Activated effector memory CD4-positive, alpha-beta T cell treated with anti-CD3 and anti-CD28 coated beads, Interleukin-2, amount 50 U/mL, for 16 hours (primary cell): ENCODE results near the gene LACTB.

Experiments used
- DNase-seq: peaks from one replicate; pipeline ENCODE4 v3.0.0-alpha.2; 2020

Gene LACTB, protein sequence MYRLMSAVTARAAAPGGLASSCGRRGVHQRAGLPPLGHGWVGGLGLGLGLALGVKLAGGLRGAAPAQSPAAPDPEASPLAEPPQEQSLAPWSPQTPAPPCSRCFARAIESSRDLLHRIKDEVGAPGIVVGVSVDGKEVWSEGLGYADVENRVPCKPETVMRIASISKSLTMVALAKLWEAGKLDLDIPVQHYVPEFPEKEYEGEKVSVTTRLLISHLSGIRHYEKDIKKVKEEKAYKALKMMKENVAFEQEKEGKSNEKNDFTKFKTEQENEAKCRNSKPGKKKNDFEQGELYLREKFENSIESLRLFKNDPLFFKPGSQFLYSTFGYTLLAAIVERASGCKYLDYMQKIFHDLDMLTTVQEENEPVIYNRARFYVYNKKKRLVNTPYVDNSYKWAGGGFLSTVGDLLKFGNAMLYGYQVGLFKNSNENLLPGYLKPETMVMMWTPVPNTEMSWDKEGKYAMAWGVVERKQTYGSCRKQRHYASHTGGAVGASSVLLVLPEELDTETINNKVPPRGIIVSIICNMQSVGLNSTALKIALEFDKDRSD

DNA sequence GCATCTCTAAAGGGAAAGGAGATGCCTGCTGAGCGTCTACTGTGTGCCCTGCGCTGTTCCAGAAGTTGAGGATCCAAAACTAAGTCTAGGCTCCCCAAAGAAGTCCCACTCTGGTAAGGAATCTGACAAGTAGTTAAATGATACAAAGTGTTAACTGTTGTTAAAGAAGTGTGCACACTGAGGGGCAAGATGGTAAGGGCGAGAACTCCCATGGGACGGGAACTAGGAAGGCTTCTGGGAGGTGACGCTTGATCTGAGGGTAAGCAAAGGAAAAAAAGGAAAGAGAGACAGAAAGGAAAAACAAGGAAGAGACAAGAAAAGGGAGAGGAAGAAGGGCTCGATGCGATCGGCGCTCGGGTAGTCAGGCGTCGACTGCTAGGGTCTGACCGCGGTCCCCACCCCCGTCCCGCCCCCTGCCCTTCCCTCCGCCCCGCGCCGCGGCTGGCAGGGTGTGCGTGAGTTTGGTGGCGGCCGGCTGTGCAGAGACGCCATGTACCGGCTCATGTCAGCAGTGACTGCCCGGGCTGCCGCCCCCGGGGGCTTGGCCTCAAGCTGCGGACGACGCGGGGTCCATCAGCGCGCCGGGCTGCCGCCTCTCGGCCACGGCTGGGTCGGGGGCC is at the start of gene LACTB:
Gene LACTB, plus strand, starts transcription at position 480 of the 620 bp plus-strand sequence. Its CDS starts 11 bp downstream, at position 491.
- peak; percentile 93 for DNase-seq

DNA sequence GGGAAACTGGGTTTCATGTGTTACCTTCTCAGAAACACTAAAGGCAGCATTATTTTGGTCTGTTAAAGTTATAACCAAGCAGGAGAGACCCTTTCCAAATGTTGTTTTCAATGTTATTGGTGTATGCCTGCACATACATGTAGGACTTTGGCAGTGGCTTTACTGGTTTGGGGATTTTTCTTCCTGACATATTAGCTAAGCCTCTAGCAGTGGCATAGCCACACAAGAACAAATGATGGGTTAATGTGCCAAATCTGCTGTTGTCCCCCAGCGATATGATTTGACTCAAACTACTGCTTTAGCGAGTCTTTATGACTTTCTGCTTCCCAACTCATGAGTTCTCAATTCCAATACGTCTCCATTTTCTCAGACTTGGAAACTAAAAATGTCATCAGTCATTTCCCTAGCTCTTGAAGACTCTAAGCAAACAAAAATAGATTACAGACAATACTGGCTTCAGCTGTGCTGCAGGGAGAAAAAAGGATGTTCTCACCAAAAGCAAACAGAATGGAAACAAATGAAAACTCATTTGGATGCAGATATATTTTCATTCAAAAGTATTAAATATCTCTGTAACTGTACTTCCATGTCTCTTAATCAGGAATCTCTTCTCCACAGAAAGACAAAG is 49.5 kb upstream of the LACTB start:
- DNase-seq, result no peak

- DNase-seq, result no peak
Measured at GRCh38 chr15:63072809-63073277, 48.8 kb upstream of the LACTB start.

DNA sequence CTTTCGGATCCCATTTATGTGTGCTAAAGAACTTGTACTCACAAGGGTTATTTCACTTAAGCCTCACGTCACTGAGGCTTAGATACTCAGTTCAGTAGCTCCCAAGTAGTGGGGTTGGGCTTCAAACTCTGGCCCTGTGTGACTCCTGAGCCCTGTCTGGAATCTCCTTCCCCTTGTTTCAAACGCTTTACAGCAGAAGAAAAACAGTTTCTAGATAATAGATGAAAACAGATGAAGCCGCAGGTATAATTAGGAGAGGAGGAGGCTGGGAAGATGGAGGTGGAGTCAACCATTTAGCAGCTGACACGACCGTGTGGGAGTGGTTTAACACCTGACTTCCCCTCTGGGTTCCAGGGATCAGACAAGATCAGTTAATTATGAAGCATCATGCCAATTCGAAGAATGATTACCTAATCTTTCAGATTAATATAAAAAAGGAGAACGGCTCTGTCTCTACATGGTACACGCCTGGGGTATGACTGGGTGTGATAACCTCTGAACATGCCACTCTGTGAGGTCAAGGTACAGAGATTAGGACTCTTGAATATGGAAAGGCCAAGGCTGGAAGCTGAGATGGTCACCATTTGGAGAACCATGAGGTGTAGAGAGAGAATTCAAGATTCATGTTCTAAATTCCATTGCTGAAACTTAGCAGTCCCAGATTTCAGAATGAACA is 48.0 kb upstream of the LACTB start:
- no peak for DNase-seq

- DNase-seq, result no peak
Measured at GRCh38 chr15:63075015-63075983, 46.4 kb upstream of the LACTB start.

DNA sequence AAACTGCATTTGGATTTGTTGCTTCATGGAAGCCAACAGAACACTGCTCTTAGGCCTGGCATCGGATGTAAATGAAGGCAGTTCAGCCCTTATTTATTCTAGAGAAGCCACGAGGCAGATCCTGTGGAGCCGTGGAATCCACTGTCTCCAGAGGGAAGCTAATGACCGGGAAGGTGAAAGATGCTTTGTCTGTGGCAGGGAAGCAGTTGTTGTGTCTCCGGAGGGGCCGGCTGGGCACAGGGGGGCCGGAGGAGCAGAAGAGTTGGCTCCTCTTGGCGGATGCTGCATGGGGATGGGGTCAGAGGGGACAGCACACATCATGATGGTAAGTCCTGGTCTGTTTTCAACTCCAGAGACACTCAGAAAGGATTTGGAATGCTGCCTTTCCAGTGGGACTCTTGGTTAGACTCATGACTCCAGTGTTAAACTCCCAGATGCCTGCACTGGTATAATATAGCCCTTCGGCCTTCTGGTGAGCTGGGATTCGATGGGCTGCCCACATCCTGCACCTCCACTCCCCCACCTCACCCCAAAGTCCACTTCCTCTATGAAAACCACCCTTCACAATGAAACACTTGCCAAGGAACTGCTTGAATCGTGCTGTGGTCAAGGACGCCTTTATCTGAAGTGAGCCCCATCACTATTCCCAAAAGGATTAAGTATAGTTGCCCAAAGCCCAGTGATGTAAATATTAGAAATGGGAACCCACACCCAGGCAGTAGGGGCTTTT is 45.5 kb upstream of the LACTB start:
- no peak for DNase-seq

DNA sequence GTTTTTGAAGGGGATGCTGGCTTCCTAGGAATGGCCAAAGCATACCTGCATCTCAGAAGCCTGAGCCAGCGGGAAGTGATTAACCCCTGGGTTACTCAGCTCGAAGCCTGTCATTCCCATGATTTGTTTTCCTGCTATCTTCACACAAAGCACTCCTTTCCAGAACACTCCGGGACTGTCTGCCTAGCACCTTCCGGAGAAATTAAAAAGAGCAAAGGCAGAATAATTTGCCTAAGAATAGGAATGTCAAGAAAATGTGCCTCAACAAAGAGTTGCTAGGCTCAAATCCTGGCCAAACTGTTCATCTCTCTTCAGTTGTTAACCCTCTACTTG is 45.0 kb upstream of the LACTB start:
- DNase-seq, result no peak

GRCh38 chr15:63077952-63078351 is 43.7 kb upstream of the LACTB start:
- DNase-seq, result no peak

GRCh38 chr15:63079947-63080626 is 41.6 kb upstream of the LACTB start:
- no peak for DNase-seq

DNA sequence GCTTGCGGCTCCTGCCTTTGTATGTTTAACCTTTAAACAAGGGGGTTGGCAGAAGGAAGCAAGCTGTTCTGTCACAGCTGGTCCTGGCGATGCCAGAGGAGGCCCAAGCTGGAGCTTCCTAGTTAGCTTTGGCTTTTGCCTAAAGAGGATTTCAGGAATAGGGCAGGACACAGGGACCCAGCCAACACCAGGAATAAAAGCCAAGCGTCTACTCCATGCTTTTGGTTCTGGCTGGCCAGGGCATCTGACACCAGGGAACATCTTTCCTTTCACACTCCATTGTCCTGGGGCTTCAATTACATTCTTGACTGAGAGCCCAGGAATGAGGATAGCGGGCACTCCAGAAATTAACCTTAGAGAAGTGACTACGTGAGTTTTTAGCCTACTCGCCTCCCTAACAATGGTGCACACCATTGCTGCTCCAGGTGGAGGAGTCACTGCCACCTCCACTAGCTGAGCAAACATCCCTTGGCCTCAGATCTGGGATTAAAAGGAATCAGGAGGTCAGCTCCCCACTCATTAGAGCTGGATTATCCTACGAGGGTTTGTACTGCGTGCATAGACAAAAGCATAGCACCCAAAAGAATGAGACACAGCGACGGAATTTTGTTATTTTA is 40.9 kb upstream of the LACTB start:
- no peak for DNase-seq

- no peak for DNase-seq
Measured at GRCh38 chr15:63082366-63082765, 39.3 kb upstream of the LACTB start.

DNA sequence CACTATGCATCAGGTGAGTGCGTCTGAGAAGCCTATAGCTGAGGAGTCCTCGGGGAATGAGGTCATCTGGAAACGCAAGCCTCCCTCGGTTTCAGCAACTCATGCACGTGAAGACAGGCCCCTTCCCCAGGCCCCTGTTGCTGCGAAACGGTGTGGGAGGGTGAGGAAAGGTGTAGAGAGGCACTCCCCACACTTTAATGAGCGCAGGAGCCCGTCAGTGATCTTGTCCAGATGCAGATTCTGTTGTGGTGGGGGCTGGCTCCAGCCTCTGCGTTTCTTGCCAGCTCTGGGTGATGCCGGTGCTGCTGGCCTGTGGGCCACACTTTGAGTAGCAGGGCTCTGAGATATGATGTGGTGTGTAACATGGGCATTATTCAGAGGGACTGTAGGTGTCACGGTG is 38.6 kb upstream of the LACTB start:
- no peak for DNase-seq

DNA sequence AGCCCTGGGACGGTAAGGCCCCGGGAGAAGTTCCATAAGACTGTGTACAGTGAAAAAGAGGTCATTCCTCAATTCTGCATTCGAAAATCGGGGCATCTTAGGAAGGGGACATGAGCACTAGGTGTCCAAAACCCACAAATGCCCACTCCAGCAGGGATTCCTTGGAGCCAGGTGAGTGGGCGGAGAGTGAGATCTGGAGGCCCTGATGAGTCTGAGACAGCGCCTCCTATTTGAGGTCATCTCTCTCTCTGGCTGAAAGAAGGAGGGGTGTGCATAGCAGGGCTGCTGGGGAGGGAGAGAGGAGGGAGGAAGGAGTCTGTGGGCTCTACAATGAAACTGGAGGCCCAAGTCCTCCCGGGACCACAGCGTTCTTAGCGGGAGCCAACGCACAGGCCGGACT is 38.1 kb upstream of the LACTB start:
- DNase-seq, result no peak

GRCh38 chr15:63084806-63085205 is 36.9 kb upstream of the LACTB start:
- no peak for DNase-seq

GRCh38 chr15:63085289-63085688 is 36.4 kb upstream of the LACTB start:
- no peak for DNase-seq

GRCh38 chr15:63086271-63086670 is 35.4 kb upstream of the LACTB start:
- DNase-seq, result no peak

GRCh38 chr15:63086947-63087346 is 34.7 kb upstream of the LACTB start:
- no peak for DNase-seq

DNA sequence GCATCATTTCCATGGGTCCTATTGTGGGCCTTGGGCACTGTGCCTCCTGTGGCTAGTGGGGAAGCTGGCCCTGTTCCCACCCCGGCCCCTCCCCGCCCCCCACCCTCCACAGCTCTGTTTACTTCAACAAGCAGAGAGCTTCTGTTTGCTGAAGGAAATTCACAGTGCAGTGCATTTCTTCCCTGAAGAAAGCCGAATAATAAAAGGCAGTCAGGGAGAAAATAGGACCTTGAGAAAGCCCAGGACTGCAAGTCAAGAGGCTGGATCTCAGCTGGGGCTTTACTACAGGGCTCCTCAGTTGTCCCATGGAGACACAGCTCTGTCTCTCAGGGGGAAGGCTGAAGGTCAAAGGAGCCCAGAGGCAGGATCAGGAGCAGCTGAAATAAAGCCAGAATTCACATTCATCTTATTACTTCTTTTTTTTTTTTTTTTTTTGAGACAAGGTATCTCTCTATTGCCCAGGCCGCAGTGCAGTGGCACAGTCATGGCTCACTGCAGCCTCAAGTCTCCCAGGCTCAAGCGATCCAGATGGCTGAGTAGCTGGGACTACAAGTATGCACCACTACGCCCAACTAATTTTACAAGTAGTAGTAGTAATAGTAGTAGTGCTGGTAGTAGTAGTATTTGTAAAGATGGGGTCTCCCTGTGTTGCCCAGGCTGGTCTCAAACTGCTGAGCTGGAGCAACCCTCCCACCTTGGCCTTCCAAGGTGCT is 33.0 kb upstream of the LACTB start:
- no peak for DNase-seq

DNA sequence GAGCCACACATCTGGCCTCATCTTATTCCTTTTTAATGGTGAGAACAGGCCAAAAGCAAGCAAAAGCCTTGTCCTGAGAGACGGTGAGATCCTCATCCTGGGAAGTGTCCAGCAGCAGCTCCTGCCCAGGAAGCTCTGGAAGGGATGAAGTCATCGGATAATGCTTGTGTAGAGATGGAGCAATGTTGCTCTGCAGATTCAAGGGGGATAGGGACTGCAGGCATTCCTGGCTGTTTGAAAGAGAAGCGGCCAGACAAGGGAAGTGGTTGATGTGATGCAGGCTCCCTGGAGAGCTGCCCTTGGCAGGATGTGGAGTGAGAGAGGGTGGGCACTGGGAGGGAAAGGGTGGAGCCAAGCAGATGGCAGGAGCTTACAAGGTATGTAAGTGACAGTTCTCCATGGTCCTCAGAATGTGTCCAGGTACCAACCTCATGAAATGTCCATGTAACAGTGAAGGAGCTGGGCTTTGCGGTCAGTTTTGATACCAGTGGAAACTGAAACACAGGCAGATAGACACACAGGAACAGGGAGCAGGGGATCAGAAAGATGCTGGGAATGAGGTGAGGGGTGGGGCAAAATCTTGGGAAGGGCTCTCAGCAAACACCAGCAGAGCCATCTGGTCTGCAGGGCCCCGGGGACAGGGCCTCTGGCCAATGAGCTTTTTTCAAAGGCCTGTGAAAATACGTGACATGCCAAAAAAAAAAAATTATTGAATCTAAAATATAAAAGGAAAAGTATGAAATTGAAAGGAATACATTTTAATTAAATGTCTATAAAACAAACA is 32.2 kb upstream of the LACTB start:
- no peak for DNase-seq
